GM23248 (cell line): Measurements from ENCODE around the gene FAM9B. TPM values are rescaled to one million over a fixed set of nuclear protein-coding genes. Genes with fewer than 3 reads are reported as not detected.
"Not testable (repeated sequence)": the region's sequence is repeated elsewhere in the genome, so short reads cannot be mapped to it uniquely, and the experiment has no call there.

Experiments
- DNase-seq: peaks from one replicate; pipeline ENCODE4 v3.0.0-alpha.2; 2015
- H2AFZ ChIP-seq: fragments of 200-600 bp; sonication (generic); 2 replicates; pipeline ENCODE4 v1.6.1; 2016; ENCODE audit warnings: antibody characterized with exemption
- H3F3A ChIP-seq: fragments of 200-600 bp; sonication (generic); 2 replicates; pipeline ENCODE4 v1.6.1; 2016; ENCODE audit warnings: mild to moderate bottlenecking, antibody characterized with exemption, mixed run types; ENCODE audit not compliant: insufficient read depth
- H3K27ac ChIP-seq: fragments of 200-600 bp; sonication (generic); 2 replicates; pipeline ENCODE4 v1.5.1; 2016; ENCODE audit warnings: mild to moderate bottlenecking
- H3K27me3 ChIP-seq: fragments of 200-600 bp; sonication (generic); replicated peaks from 2 replicates; pipeline ENCODE4 v1.6.1; 2016; ENCODE audit warnings: mild to moderate bottlenecking; ENCODE audit not compliant: insufficient read depth
- H3K36me3 ChIP-seq: fragments of 200-600 bp; sonication (generic); 2 replicates; pipeline ENCODE4 v1.6.1; 2016; ENCODE audit warnings: low read depth, mild to moderate bottlenecking
- H3K4me1 ChIP-seq: fragments of 200-600 bp; sonication (generic); 2 replicates; pipeline ENCODE4 v1.6.1; 2016; ENCODE audit warnings: mild to moderate bottlenecking; ENCODE audit not compliant: insufficient read depth
- H3K4me2 ChIP-seq: fragments of 200-600 bp; sonication (generic); one replicate; pipeline ENCODE4 v1.6.1; 2016; ENCODE audit warnings: mild to moderate bottlenecking; ENCODE audit not compliant: unreplicated experiment
- H3K4me3 ChIP-seq: fragments of 200-600 bp; sonication (generic); 2 replicates; pipeline ENCODE4 v1.5.1; 2016; ENCODE audit warnings: mild to moderate bottlenecking
- H3K79me2 ChIP-seq: fragments of 200-600 bp; sonication (generic); 2 replicates; pipeline ENCODE4 v1.6.1; 2016; ENCODE audit warnings: mild to moderate bottlenecking; ENCODE audit not compliant: insufficient read depth
- H3K9ac ChIP-seq: fragments of 200-600 bp; sonication (generic); 2 replicates; pipeline ENCODE4 v1.6.1; 2016; ENCODE audit warnings: mild to moderate bottlenecking
- H3K9me2 ChIP-seq: fragments of 200-600 bp; sonication (generic); 2 replicates; pipeline ENCODE4 v1.6.1; 2016; ENCODE audit warnings: mixed run types, mild to moderate bottlenecking, moderate library complexity; ENCODE audit not compliant: insufficient read depth
- H3K9me3 ChIP-seq: fragments of 200-600 bp; sonication (generic); one replicate; pipeline ENCODE4 v1.6.1; 2017; ENCODE audit warnings: low read depth
- H4K20me1 ChIP-seq: fragments of 200-600 bp; sonication (generic); 2 replicates; pipeline ENCODE4 v1.6.0; 2016; ENCODE audit not compliant: insufficient read depth
- EZH2 ChIP-seq: fragments of 200-600 bp; sonication (generic); IDR thresholded peaks from 2 replicates; pipeline ENCODE4 v1.6.1; 2018; ENCODE audit warnings: antibody characterized with exemption, mild to moderate bottlenecking; ENCODE audit not compliant: insufficient read depth, poor library complexity, severe bottlenecking
- EZH2phosphoT487 ChIP-seq: fragments of 200-600 bp; sonication (generic); IDR thresholded peaks from 2 replicates; pipeline ENCODE4 v1.6.1; 2018; ENCODE audit warnings: antibody characterized with exemption, moderate library complexity, mild to moderate bottlenecking, low read depth; ENCODE audit not compliant: insufficient read depth
- WGBS, 2 experiments: methylation state at CpG; one replicate each; pipeline ENCODE4 v1.1.6; 2015 to 2017; ENCODE audit warnings: low lambda C conversion rate in 2 of 2, low coverage in 1 of 2; ENCODE audit errors: missing lambda C conversion rate in 2 of 2; 5-methylcytosine and 5-hydroxymethylcytosine counted together
- in situ Hi-C: fragments of 300-500 bp; cut with MboI; formaldehyde crosslinking; loops from 2 replicates; pipeline ENCODE4 v1.15.0; 2020
- polyA plus RNA-seq: library from polyadenylated mRNA; unstranded; fragments of >200 nt; fragmentation: Nextera tagmentation; extraction: Ambion mirVana; gene quantifications from 2 replicates; pipeline ENCODE4 v1.2.1, GENCODE V29; 2016
- total RNA-seq: library from RNA; depleted of rRNA; stranded (reverse); fragments of >200 nt; shearing (Covaris generic); gene quantifications from 2 replicates; pipeline ENCODE4 v1.2.3, GENCODE V29; 2014

Gene FAM9B
- total and polyA plus RNA-seq, 2 experiments from 2014 or later, result not detected

DNA sequence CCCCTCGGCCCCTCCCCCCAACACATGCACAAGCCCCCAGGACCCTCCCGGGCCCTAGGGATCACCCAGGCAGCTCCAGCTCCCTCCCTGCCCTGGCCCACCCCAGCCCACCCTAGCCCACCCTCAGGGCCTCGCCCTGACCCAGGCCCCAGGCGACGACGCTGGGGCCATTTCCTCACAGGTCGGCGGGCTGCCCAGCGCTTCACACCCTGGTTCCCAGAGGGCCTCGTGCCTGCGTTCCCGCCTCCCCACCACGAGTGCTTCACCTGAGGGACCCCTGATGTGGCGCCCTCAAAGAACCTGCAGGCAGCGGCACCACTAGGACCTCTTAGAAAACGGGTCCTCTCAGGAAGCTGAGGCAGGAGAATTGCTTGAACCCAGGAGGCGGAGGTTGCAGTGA lies 341 bp downstream of the FAM9B start:
- no peaks in the 10 kb centered on the region for H4K20me1 ChIP-seq
- no peaks in the 10 kb centered on the region for H3K9me2 ChIP-seq
- H2AFZ ChIP-seq, result no peak overlapping the region
- no peaks in the 10 kb centered on the region for H3K36me3 ChIP-seq
- no peaks in the 10 kb centered on the region for H3K79me2 ChIP-seq
- no peak overlapping the region for H3K9ac ChIP-seq
- H3F3A ChIP-seq, result no peaks in the 10 kb centered on the region
- WGBS, 2 experiments, result 92% methylated on average over 9 to 17 of the region's 17 CpGs
- H3K4me1 ChIP-seq, result no peaks in the 10 kb centered on the region
- no peak for DNase-seq
- TF ChIP-seq EZH2phosphoT487 (no peak), EZH2 (no peak)
- no peaks in the 10 kb centered on the region for H3K9me3 ChIP-seq
- H3K27me3 ChIP-seq, result no peaks in the 10 kb centered on the region
- no peak overlapping the region for H3K4me3 ChIP-seq
- H3K27ac ChIP-seq, result no peak overlapping the region
- in situ Hi-C loops, result no loop called here
- no peak overlapping the region for H3K4me2 ChIP-seq

DNA sequence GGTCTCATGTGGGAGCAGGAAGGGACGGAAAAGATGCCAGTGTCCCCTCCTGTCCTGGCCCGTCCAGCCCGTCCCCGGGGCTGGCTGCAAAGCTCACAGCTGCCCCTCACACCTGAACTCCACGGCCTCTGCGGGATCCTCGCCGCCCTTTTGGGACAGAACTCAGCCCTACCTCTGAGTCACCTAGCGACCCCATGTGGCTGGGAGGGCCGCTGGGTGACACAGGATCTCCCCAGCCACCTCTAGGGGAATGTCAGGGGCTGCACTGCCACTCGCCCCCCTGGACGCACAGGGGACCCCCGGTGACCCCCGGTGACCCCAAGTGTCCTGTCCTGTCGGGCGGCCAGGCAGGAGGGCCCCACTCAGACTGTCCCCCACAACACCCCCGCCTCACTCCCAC lies 748 bp downstream of the FAM9B start:
- H3K9ac ChIP-seq, result no peak overlapping the region
- no peaks in the 10 kb centered on the region for H3K9me2 ChIP-seq
- TF ChIP-seq EZH2phosphoT487 (no peak), EZH2 (no peak)
- H3K36me3 ChIP-seq, result no peaks in the 10 kb centered on the region
- no peak overlapping the region for H3K4me3 ChIP-seq
- H3K27me3 ChIP-seq, result no peaks in the 10 kb centered on the region
- no peaks in the 10 kb centered on the region for H3K79me2 ChIP-seq
- H3F3A ChIP-seq, result no peaks in the 10 kb centered on the region
- no peaks in the 10 kb centered on the region for H3K9me3 ChIP-seq
- in situ Hi-C loops, result no loop called here
- no peaks in the 10 kb centered on the region for H3K4me1 ChIP-seq
- no peak overlapping the region for H3K27ac ChIP-seq
- WGBS, 2 experiments, result 92 to 100% methylated on average over 4 to 17 of the region's 17 CpGs
- no peak overlapping the region for H3K4me2 ChIP-seq
- no peak overlapping the region for H2AFZ ChIP-seq
- no peak for DNase-seq
- H4K20me1 ChIP-seq, result no peaks in the 10 kb centered on the region

DNA sequence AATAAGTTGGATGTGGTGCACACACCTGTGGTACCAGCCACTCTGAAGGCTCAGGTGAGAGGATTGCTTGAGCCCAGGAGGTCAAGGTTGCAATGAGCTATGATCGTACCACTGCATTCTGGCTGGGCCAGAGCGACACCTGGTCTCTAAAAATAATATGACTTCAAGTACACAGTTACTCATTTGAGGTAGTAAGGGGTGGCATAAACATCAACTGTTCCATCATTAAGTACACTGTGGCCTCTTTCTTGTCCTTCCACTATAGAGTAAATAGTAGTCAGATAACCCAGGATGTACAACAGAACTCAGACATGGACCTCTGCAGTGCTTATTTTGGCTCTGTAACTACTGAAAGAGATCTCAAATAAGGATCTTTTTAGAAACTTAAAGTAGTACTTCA lies 10.6 kb downstream of the FAM9B start:
- no peaks in the 10 kb centered on the region for H3K9me2 ChIP-seq
- H3K4me2 ChIP-seq, result no peak overlapping the region
- no peak overlapping the region for H3K27ac ChIP-seq
- WGBS, 2 experiments, result 92 to 100% methylated on average over 2 of the region's 2 CpGs
- H4K20me1 ChIP-seq, result no peaks in the 10 kb centered on the region
- no peak overlapping the region for H3K4me3 ChIP-seq
- TF ChIP-seq EZH2 (no peak), EZH2phosphoT487 (no peak)
- no peak for DNase-seq
- H3K9me3 ChIP-seq, result no peaks in the 10 kb centered on the region
- no peaks in the 10 kb centered on the region for H3K36me3 ChIP-seq
- no peaks in the 10 kb centered on the region for H3K79me2 ChIP-seq
- no peaks in the 10 kb centered on the region for H3K27me3 ChIP-seq
- H3K4me1 ChIP-seq, result no peaks in the 10 kb centered on the region
- no peaks in the 10 kb centered on the region for H3F3A ChIP-seq
- in situ Hi-C loops, result no loop called here
- no peak overlapping the region for H2AFZ ChIP-seq
- no peak overlapping the region for H3K9ac ChIP-seq

DNA sequence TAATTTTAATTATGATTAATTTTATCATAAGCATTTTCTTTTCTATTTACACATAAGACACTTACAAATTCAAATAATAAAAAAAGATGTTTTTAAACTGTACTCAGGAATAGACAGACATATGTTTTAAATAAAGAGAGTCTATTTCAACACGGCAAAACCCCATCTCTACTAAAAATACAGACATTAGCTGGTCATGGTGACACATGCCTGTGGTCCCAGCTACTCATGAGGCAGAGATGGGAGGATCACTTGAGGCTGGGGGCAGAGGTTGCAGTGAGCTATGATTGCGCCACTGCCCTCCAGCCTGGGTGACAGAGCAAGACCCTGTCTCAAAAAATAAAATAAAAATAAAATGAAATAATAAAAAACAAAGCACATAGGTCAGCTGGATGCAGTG lies 14.8 kb downstream of the FAM9B start:
- Histone ChIP-seq H3K9me2 (no peaks in the 10 kb centered on the region), H3K4me3 (no peak overlapping the region), H3K9ac (no peak overlapping the region), H3K27ac (no peak overlapping the region), H3K79me2 (no peaks in the 10 kb centered on the region), H3K36me3 (no peaks in the 10 kb centered on the region), H2AFZ (no peak overlapping the region), H3K27me3 (no peaks in the 10 kb centered on the region), H3K4me2 (no peak overlapping the region), H3K4me1 (no peaks in the 10 kb centered on the region), H3K9me3 (no peaks in the 10 kb centered on the region), H4K20me1 (no peaks in the 10 kb centered on the region), H3F3A (no peaks in the 10 kb centered on the region)
- TF ChIP-seq EZH2phosphoT487, result no peak
- no peak for TF ChIP-seq EZH2
- peak; percentile 52 for DNase-seq
- in situ Hi-C loops, result no loop called here
- 21 to 39% methylated on average over 2 of the region's 2 CpGs for WGBS, 2 experiments

DNA sequence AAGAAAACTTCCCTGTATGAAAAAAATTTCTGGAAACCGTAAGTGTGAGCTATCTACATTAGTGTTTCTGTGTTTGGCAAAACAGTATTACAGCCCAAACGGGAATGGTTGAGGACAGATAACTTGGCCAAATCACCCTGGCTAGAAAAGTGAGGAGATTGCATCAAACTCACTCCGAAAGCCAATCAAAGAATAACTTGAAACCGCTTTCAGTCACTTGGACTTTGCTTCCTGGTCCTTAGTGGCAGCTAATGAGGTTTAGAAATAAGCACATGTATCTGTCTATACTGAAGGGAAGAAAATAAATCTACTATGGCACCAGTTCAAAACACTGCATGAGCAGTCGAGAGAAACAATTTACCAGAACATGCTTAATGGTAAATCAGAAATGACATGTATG lies 15.6 kb downstream of the FAM9B start:
- H3K27ac ChIP-seq, DNase-seq, H3K79me2 ChIP-seq, H3F3A ChIP-seq, H3K27me3 ChIP-seq, H3K9me3 ChIP-seq, in situ Hi-C loops, H3K9me2 ChIP-seq, H3K4me3 ChIP-seq, H3K4me1 ChIP-seq, H4K20me1 ChIP-seq, H3K36me3 ChIP-seq, H3K9ac ChIP-seq, H2AFZ ChIP-seq, H3K4me2 ChIP-seq: not testable (repeated sequence)
- WGBS, 2 experiments, result 25 to 31% methylated on average over 5 of the region's 5 CpGs
